NB4 (cell line): ENCODE results near the gene ANKRD31.
A peak's percentile ranks its signal among the peaks of the same experiment; 100 is the strongest.

ENCODE experiments used
- DNase-seq: peaks from one replicate; pipeline ENCODE4 v3.0.0; 2010; ENCODE audit warnings: low read depth
- H3K4me3 ChIP-seq: one replicate; pipeline ENCODE4 v1.5.1; 2011; ENCODE audit warnings: mild to moderate bottlenecking, low read depth, low read length, moderate library complexity
- CTCF ChIP-seq: IDR thresholded peaks from one replicate; pipeline ENCODE4 v1.5.1; 2012; ENCODE audit warnings: low read depth, low read length
- MAX ChIP-seq: IDR thresholded peaks from 2 replicates; pipeline ENCODE4 v1.6.1; 2011; ENCODE audit warnings: low read depth, low read length
- MYC ChIP-seq: IDR thresholded peaks from 2 replicates; pipeline ENCODE4 v1.6.1; 2011; ENCODE audit warnings: low read depth, low read length
- POLR2A ChIP-seq: IDR thresholded peaks from 2 replicates; pipeline ENCODE4 v1.6.1; 2011; ENCODE audit warnings: mild to moderate bottlenecking; ENCODE audit not compliant: insufficient read length; ENCODE audit errors: extremely low read depth

ANKRD31 gene

GRCh38 chr5:75236322-75237316 is at the start of gene ANKRD31:
Gene ANKRD31 (minus strand): TSS chr5:75236878. CDS start chr5:75236686, 192 bp downstream.
- H3K4me3 ChIP-seq = peak within 1 kb of the TSS; percentile 80
- peak; percentile 85 for DNase-seq
- TF ChIP-seq MAX (peak; percentile 57), POLR2A (peak; percentile 71), MYC (peak; percentile 82), CTCF (peak; percentile 28)

- no peak overlapping the region for H3K4me3 ChIP-seq
- no peak for DNase-seq
- TF ChIP-seq MAX = no peak
- TF ChIP-seq MYC = no peak
- no peak for TF ChIP-seq CTCF
- no peak for TF ChIP-seq POLR2A
These were observed 49.6 kb upstream of the ANKRD31 start for GRCh38 chr5:75286211-75286773.

- DNase-seq = no peak
- H3K4me3 ChIP-seq = no peak overlapping the region
- TF ChIP-seq MYC = no peak
- no peak for TF ChIP-seq POLR2A
- no peak for TF ChIP-seq MAX
These were observed 45.9 kb upstream of the ANKRD31 start for GRCh38 chr5:75282581-75282980.

- no peak overlapping the region for H3K4me3 ChIP-seq
- peak; percentile 21 for DNase-seq
- TF ChIP-seq MYC = no peak
These were observed 45.2 kb upstream of the ANKRD31 start for GRCh38 chr5:75281716-75282465.

GRCh38 chr5:75279321-75279720 is 42.6 kb upstream of the ANKRD31 start:
- no peak for DNase-seq
- no peak for TF ChIP-seq MAX
- no peak for TF ChIP-seq POLR2A
- no peak for TF ChIP-seq MYC
- TF ChIP-seq CTCF = no peak
- no peak overlapping the region for H3K4me3 ChIP-seq

- no peak overlapping the region for H3K4me3 ChIP-seq
- TF ChIP-seq MAX (no peak), CTCF (no peak), POLR2A (no peak), MYC (no peak)
- DNase-seq = no peak
These were observed 40.8 kb upstream of the ANKRD31 start for GRCh38 chr5:75277463-75277862.
